LoVo (cell line): ENCODE data around the gene ODF2L.
A peak's percentile ranks its signal among the peaks of the same experiment; 100 is the strongest.

ENCODE experiments used
- DNase-seq: peaks from one replicate; pipeline ENCODE4 v3.0.0-alpha.2; 2016; ENCODE audit warnings: low spot score

ODF2L gene

GRCh38 chr1:86395751-86396497, at the start of gene ODF2L:
TSS of gene ODF2L (minus strand) at chr1:86396323. CDS start at chr1:86387027, 9,296 bp downstream.
- DNase-seq = peak; percentile 87

GRCh38 chr1:86445919-86446318, 49.8 kb upstream of the ODF2L start:
- no peak for DNase-seq

GRCh38 chr1:86441997-86442396, 45.9 kb upstream of the ODF2L start:
- no peak for DNase-seq

DNA sequence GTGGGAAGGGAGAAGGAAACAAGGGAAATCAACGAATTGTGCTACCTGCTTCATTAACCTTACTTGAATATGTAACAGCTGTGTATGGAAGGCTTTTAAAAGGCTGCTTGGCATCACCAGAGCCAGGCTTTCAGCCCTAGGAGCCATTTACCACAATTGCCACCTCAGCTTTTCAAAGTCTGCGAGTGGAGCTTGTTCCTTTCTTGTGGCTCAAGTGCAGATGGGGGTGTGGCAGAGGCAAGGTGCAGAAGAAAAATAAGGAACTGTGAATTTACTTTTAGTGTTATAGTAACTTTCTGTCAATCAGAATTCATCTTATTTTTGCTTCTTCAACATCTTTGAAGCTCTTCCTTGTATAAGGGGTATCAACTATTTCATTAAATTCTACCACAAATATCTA, 45.5 kb upstream of the ODF2L start:
- no peak for DNase-seq

- DNase-seq = no peak
Observed at GRCh38 chr1:86436041-86436440, 39.9 kb upstream of the ODF2L start.

DNA sequence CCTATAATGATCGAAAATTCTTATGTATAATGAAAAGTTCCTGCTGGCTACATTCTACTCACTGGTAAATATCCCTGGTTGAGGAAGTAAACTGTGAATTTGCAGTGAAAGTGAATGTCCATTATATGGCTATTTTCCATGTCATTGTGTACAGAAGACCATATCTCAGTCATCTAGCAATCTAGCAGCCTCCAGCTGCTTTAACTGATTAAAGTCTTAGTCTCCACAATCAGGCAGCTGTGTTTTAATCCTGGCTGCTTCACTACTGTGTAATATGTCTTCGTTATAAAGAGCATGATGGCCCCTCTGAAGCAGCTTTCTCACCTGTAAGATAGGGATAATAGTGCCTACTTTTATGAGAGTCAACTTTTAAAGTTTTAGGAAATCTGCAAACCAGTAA, 39.2 kb upstream of the ODF2L start:
- DNase-seq = no peak

DNA sequence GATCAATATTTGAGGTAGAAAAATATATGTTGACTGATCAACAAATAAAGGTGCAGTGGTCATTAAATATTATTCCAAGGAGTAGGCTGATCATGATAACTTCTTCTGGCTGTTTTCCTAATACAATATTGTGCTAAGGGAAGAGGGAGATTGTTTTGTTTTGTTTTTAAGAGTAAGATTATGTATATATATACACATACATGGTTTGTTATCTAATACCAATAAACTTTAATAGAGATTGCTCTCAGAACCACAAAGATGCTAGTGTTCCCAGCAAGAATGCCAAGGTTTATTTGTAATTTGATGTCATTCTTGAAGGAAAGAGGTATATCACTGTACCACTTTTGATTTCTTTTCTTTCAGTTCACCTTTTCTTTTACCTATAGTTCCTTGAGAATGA, 37.9 kb upstream of the ODF2L start:
- no peak for DNase-seq

- DNase-seq = no peak
Observed at GRCh38 chr1:86430376-86430775, 34.3 kb upstream of the ODF2L start.

DNA sequence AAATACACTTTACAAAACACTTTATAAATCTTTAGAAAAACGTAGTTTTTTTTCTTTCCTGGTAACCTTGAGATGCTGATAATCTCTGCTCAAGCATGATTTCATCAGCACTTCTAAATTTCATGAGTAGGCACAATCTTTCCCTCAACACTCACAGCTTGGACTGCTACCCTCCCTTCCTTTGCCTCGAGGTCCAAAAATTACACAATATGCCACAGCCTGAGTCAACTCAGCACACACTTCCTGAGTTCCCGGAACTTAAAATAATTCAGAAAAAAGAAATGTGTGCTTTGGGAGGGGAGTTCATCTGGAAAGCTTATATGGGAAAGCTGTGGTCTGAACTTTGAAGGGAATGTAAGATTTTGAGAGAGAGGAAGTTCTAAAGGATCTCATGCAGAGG, 33.7 kb upstream of the ODF2L start:
- DNase-seq = no peak

DNA sequence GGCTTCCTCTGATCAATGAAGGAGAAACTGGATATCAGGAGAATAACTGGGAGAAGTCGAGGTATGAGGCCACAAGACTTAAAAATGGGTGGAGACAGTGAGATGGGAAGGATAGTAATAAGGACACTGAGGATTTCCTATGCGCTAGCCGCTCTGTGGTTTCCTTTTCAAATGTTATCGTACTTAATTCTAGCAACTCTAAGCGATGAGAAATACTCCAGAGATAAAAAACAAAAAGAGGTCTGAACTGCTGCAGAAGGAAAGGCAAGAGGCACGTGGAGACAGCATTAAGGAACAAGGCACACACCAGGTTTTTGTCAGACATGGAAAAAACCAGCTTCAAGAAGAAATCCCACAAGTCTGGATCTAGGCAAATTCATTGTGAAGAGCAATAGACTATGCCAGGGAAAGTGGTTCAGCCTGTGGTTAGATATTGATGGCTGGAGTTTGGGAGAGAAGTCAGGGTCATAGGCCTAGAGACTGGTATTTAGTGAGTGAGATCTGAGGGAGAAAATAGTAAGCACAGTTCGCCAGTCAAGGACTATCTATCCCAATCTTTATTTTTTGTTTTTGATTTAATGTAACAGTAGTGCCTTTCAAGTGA, 33.1 kb upstream of the ODF2L start:
- no peak for DNase-seq

DNA sequence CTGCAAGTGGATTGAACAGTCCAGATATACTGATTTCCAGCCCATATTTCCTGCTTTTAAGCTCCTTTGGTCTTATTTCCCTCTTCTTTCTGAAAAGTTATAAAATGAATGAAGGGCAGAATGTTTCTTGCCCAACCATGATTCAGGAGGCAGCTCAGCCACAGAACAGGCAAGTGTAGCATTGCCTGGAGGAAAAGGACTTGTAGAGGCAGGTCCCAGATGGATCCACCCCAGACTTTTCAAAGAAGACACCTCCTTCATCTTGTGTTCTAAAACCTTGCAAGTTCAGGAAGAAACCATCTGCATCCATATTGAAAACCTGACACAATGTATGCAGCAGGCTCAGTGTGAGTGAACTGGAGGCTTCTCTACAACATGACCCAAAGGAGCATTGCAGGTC, 27.8 kb upstream of the ODF2L start, which contains the start of gene CLCA2:
TSS of gene CLCA2 (plus strand) at position 299 of the 400 bp plus-strand sequence. CDS start at position 376, 77 bp downstream.
- DNase-seq = no peak

DNA sequence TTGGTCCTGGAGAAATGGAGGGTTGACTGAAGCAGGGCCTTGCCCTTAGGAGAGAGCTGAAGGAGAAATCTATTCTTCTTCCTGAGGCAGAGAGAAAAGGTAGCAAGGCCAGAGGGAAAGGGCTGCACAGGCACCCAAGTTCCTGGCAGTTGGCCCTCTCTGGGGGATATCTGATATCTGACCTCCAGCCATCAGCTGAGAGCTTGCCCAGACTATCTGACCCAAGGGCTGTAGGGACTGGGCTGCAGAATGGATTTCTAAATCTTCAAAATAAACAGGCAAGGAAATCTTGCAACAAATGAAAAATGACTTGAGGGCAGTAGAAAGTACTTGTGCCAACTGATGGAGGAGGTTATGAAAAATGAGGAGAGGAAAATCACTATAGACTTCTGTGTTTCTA, 27.4 kb upstream of the ODF2L start:
- DNase-seq = no peak

- DNase-seq = no peak
Observed at GRCh38 chr1:86421601-86422280, 25.6 kb upstream of the ODF2L start.

DNA sequence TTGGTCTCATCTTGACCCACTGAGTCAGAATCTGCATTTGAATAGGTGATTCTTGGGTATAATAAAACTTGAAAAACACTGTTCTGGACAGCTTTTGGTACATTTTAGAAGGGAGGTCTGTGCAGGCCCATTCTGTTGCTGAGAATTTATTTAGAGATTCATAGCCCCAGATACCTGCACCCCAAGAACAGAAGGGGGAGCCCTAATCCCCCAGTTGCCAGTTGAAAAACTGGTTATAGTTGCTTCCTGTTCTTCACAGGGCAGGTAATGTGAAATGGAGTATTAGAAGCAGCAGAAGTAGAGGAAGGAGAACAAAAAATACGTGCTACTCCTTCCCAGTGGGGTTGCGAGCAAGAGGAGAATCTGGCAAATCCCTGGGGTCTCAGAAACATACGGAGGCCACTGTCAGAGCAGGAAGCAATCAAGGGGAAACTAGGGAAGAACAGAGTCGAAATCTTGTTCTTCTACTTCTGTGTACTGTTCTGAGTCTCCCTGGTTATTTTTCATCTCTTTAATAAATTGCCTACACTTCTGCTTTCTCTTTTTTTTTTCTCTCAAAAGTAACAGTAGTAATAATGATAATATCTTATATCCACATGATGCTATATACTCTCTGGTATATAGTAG, 23.3 kb upstream of the ODF2L start:
- no peak for DNase-seq

GRCh38 chr1:86416343-86416742, 20.2 kb upstream of the ODF2L start:
- DNase-seq = no peak

GRCh38 chr1:86410879-86411278, 14.8 kb upstream of the ODF2L start:
- no peak for DNase-seq

DNA sequence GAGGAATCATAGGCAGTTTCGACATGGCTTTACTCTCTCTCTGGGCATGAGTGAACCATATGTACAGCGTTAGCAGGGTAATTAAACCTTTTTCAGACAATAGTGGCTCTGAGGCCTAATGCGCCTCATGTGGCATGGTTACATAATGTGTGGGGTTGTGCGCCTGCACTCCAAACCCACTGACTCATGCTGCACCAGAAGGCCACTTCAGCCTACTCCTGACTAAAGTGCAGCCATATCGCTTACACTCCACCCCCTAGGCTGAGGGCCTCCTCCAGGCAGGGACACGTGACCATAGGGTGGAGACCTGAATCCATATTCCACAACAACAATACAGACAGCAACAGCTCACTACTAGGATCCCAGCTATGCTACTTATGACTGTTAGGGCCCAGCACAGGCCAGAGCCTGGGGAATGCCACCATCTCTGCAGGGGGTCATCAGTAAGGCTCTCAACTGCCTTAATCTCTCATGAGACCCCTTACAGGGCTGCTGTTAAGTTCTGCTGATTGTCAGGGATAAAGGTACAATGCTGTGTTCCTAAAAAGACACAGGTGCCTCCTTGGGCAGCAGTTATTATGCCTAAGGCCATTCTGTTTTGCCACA, 13.4 kb upstream of the ODF2L start:
- no peak for DNase-seq

GRCh38 chr1:86396498-86396890, 371 bp upstream of the ODF2L start:
- no peak for DNase-seq

DNA sequence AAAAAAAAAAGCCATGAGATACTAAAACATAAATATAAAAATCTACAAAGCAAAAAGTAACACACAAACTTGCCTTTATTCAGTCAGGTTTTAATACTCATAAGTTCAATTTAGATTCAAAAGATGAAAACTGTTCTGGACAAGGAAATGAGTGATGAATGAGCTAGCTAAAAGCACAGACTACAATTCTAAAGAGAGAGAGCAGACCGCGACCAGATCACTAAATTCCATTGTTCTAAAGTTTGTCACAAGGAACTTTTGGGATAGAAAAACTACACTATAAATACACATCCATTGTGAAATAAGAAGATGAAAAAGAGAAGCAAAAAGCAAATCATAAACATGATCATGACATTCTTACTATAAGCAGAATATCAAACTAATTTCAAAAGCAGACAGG, 1.7 kb downstream of the ODF2L start:
- no peak for DNase-seq

DNA sequence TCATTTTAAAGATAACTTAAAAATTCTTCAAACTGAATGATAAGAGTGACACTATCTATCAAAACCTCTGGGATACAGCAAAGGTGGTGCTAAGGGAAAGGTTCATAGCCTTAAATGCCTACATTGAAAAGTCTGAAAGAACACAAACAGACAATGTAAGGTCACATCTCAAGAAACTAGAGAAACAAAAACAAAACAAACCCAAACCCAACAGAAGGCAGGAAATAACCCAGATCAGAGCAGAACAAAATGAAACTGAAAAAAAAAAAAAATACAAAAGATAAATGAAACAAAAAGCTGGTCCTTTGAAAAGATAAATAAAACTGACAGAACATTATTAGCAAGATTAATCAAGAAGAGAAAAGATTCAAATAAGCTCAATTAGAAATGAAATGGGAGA, 6.8 kb downstream of the ODF2L start:
- DNase-seq = no peak

DNA sequence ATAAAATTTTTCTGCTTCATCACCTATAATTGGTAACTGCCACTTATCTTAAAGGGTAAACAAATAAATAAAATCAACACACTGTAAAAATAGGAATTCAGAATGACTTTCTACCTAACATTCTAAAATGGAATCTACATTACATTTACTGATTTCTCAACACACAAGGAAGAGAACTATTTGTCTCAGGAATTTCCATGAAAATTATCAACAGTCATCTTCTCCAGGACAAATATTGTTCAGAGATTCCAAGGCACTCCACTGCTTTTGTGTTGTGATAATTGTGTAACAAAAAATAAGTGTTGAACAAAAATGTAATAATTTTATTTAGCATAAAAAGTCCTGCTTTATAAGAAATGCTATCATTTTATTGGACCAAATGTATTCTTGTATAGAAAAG, 7.3 kb downstream of the ODF2L start:
- no peak for DNase-seq

GRCh38 chr1:86387916-86388627, 8.1 kb downstream of the ODF2L start:
- no peak for DNase-seq
